ENCODE measurements around the gene ST6GALNAC3.

DNA sequence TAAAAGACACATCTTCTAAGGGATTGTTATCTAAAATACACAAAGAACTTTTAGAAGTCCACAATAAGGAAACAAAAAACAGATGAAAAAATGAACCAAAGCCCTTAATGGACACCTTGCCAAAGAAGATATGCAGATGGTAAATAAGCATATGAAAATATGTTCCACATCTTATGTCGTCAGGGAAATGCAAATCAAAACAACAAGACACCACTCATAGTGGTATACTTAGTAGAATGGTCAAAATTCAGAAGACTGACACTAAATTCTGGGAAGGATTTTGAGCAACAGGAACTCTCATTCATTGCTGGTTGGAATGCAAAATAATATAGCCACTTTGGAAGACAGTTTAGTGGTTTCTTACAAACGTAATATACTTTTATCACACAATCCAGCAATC is 587.0 kb downstream of the ST6GALNAC3 start:
- TF ChIP-seq, protein P1, sequence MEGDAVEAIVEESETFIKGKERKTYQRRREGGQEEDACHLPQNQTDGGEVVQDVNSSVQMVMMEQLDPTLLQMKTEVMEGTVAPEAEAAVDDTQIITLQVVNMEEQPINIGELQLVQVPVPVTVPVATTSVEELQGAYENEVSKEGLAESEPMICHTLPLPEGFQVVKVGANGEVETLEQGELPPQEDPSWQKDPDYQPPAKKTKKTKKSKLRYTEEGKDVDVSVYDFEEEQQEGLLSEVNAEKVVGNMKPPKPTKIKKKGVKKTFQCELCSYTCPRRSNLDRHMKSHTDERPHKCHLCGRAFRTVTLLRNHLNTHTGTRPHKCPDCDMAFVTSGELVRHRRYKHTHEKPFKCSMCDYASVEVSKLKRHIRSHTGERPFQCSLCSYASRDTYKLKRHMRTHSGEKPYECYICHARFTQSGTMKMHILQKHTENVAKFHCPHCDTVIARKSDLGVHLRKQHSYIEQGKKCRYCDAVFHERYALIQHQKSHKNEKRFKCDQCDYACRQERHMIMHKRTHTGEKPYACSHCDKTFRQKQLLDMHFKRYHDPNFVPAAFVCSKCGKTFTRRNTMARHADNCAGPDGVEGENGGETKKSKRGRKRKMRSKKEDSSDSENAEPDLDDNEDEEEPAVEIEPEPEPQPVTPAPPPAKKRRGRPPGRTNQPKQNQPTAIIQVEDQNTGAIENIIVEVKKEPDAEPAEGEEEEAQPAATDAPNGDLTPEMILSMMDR (IDR thresholded peaks at IDR 0.05), result no peak
- TF ChIP-seq POLR2A (IDR thresholded peaks at IDR 0.05), result no peak
